DND-41 (cell line): ENCODE results near the gene PTGES3.

Experiments
- CTCF ChIP-seq: IDR thresholded peaks from 2 replicates; pipeline ENCODE4 v1.5.1; 2012; ENCODE audit warnings: borderline replicate concordance, low read length, moderate library complexity, mild to moderate bottlenecking; ENCODE audit not compliant: poor library complexity, severe bottlenecking; ENCODE audit errors: extremely low read depth
- EZH2 ChIP-seq: IDR thresholded peaks from 3 replicates; pipeline ENCODE4 v1.6.1; 2012; ENCODE audit warnings: borderline replicate concordance, low read depth, mild to moderate bottlenecking, moderate library complexity, low read length, inconsistent platforms; ENCODE audit not compliant: severe bottlenecking

DNA sequence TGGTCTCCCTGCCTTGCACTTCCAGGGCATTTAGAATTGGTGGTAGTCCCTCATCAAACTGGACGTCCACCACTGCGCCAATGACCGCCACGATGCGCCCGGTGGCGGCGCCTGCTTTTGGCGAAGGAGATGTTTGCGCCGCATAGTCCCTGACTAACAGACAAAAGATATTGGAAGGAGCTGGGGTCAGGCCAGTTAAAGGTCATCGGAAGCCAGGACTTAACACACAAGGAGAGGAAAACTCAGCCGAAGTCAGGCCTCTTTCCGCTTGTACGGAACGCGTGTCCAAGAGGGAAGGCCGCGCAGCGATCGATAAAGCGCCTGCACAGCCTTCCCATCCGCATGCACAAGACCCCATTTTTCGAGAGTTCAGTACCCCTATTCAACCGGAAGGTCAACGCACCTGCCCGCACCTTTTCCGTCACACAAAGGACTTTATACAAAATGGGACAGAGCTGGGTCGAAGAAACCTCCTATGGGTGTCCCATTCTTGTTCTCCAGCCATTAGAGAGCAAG lies 42.8 kb downstream of the PTGES3 start:
- no peak for TF ChIP-seq CTCF
- TF ChIP-seq EZH2, result no peak
